NCI-H526 (cell line): ENCODE results near the gene WDR18.
"Not testable (repeated sequence)": the region's sequence is repeated elsewhere in the genome, so short reads cannot be mapped to it uniquely, and the experiment has no call there.

Experiments used
- DNase-seq, 2 experiments: peaks; one replicate each; lab custom pipeline; 2025; lab: John Stamatoyannopoulos, UW

WDR18 gene

DNA sequence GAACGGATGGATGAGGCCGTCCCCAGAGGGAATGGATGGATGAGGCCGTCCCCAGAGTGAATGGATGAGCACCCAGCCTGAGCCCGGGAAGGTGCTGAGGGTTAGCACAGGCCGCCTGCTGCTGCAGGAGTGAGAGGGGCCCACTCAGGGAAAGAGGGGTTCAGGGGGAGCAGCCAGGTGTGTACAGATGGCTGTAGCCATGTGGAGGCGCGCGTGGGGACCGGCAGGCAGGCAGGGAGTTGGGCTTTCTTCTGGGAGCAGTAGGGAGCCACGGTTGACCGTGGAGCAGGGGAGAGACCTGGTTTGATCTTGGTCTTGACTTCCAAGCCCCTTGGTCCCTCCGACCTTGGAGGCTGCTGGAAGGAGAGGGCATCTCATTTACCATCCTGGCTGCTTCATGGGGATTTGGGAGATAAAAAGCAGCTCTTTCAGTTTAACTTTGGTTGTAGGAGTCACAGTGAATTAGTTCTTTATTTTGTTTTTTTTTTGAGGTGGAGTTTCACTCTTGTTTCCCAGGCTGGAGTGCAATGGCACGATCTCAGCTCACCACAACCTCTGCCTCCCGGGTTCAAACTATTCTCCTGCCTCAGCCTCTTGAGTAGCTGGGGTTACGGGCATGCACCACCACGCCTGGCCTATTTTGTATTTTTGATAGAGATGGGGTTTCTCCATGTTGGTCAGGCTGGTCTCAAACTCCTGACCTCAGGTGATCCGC is 33.6 kb upstream of the WDR18 start:
- DNase-seq, result no peak

DNA sequence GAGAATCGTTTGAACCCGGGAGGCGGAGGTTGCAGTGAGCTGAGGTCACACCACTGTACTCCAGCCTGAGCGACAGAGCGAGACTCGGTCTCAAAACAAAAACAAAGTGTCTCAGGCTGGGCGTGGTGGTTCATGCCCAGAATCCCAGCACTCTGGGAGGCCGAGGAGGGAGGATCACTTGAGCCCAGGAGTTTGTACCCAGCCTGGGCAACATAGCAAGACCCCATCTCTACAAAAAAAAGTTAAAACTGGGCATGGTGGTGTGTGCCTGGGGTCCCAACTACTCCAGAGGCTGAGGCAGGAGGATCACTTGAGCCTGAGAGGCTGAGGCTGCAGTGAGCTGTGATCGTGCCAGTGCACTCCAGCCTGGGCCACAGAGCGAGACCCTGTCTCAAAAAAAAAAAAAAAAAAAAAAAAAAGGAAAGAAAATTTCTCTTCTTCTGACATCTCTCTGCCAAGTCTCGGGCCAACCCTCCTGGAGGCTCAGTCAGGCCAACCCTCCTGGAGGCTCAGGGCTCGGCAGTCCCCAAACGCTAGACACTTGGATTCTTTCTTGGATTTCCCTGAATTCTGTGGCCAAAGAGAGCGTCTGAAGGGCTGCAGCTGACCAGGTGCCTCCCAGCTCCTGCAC is 32.0 kb upstream of the WDR18 start:
- no peak for DNase-seq

GRCh38 chr19:952680-953444 is 31.3 kb upstream of the WDR18 start:
- peak; percentile 40 to 74 for DNase-seq

GRCh38 chr19:953445-954271 is 30.5 kb upstream of the WDR18 start:
- DNase-seq, result peak in 1 of 2 experiments; percentile 48

DNA sequence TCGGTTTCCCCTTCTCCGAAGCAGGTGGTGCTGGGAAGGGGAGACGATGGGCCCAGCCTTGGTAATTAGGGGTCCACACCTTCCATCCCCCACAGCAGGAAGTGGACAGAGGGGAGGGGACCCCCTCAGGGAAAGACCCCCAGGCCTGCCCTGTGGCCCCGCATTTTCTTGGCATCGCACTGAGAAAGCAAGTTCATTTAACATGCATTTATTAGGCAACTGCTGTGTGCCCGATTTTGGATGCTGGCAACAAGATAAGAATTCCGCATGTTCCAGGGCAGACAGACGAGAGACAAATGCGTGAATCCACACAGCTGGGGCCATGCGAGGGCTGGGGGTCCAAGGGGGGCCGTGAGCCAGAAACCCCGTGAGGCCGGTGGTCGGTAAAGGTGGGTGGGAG is 29.9 kb upstream of the WDR18 start:
- no peak for DNase-seq

DNA sequence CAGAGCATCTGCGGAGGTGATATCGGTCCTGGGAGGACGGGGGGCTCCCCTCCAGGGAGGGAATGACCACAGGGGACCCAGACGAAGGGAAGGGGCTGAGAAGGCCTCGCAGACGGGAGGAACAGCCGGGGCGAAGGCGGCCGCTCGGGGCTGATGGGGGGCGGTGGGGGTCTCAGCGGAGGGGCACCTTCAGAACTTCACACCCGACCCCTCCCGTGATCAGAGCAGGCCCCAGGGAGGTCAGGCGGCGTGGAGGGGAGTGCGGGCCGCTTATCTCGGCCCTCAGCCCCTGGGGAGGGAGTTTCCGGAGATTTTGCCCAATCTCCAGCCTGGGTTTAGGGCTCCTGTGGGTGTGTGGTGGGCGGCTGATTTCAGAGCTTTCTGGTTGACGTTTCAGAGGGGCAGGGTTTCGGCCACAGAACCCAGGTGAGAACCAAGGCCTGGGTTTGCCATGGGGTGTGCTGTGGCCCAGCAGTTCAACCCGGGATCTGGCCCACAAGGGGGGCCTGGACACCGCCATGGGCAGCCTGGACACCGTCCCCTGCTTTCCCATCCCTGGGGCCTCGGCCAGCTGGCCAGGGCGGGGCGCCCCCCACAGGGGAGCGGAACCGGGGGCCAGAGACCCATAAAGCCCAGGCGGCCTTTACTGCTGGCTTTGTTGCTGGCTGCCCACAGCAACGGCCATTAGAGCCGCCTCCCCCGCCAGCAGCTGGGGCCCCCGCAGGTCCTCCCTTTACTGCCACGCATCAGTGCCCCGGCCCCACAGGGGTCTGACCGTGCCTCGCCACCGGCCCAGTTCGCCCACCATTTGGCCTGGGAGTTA is 29.3 kb upstream of the WDR18 start:
- no peak for DNase-seq

- no peak for DNase-seq
Measured at GRCh38 chr19:955803-956765, 28.1 kb upstream of the WDR18 start.

GRCh38 chr19:956766-957440 is 27.2 kb upstream of the WDR18 start:
- peak in 1 of 2 experiments; percentile 23 for DNase-seq

GRCh38 chr19:957578-957977 is 26.6 kb upstream of the WDR18 start:
- DNase-seq, result not testable (repeated sequence)

DNA sequence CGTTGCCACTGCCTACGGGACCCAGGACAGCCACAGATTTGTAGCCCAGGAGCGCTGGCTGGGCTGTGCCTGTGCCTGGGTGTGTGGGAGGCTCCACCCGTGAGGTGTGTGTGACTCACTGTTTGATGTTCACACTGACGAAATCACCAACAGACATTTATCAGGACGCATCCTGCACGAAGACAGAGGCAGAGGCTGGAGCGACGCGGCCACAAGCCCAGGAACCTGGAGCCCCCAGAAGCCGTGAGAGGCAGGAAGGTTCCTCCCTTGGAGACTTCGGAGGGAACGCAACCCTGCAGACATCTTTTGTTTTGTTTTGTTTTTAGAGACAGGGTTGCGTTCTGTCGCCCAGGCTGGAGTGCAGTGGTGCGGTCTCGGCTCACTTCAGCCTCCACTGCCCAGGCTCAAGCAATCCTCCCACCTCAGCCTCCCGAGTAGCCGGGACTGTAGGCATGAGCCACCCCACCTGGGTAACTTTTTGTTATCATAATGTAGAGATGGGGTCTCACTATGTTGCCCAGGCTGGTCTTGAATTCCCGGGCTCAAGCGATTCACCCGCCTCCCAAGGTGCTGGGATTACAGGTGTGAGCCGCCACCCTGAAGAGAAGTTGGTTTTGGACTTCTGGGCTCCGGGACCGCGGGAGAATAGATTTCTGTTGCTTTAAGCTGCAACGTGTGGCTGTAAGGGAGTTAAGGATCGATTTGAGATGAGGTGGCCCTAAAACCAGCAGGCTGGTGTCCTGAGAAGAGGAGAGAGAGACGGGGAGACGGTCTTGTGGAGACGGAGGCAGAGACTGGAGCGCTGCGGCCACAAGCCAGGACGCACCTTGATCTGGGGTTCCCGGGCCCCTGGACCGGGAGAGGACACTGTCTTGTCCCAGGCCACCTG is 24.9 kb upstream of the WDR18 start:
- DNase-seq, result no peak

DNA sequence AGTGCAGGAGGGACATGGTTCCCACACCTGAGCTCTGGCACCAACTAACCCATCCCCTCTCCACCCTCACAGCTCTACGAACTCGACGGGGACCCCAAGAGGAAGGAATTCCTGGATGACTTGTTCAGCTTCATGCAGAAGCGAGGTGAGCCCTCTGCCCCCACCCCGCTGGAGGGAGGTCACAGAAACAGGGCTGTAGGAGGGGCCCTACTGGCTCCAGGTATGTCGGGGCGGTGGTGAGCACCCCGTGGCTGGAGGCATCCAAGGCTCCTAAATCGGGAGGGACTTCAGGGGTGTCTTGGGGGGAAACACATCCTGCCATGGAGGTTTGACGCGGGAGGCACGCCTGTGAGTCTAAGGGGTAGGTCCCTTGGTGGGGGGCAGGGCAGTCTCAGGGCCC is 24.1 kb upstream of the WDR18 start:
- DNase-seq, result no peak

DNA sequence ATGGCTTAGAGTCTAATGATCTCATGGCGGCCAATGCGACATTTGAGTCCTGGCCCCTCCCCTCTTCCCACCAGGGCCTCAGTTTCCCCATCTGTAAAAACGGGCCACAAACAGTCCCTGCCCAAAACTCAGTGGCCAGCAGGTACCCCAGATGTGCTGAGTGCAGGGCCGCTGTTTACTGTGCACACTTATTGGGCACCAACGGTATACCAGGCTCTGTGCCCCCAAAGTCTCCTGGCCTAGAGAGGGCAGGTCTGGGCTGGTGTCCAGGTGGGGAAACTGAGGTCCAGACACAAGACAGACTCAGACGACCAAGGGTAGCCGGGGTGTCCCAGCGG is 23.6 kb upstream of the WDR18 start:
- DNase-seq, result no peak

GRCh38 chr19:961866-962620 is 22.1 kb upstream of the WDR18 start:
- no peak for DNase-seq

DNA sequence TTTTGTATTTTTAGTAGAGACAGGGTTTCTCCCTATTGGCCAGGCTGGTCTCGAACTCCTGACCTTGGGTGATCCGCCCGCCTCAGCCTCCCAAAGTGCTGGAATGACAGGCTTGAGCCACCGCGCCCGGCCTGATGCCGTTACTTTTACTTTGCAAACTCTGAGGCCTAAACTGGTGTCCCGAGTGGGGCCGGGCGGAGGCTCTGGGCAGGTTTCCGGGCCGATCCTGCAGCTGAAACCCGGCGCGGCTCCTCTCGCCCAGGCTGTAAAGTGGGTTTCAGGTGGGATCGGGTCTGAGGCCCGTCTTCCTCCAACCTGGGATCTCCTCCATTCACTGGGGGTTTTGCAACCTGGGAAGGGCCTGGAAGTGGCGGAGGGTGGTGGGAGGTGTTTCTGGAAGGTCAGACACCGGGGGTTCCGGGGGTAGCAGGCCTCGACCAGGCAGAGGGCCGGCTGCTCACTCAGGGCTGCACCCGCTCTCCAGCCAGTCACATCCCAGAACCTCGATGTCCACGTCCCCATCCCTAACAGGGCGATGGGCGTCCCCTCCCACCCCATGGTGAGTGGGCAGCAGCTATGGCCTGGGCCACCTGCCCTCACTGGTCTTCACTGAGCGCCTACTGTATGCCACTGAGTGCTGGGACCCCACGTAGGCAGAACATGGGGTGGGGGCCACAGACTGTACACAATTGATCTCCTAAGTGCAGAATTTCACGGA is 21.3 kb upstream of the WDR18 start:
- no peak for DNase-seq

- DNase-seq, result no peak
Measured at GRCh38 chr19:963486-963951, 20.6 kb upstream of the WDR18 start.

DNA sequence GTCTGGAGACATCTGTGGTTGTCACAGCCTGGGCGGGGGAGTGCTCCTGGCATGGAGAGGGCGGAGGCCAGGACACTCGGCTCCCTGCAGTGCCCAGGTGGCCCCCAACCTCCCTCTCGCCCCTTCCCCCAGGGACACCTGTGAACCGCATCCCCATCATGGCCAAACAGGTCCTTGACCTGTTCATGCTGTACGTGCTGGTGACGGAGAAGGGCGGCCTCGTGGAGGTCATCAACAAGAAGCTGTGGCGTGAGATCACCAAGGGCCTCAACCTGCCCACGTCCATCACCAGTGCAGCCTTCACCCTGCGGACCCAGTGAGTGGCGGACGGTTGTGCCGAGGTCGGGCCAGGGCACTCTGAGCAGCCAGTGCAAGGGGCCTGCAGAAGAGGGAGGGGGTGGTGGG is 20.0 kb upstream of the WDR18 start:
- no peak for DNase-seq
